CD4-positive, alpha-beta memory T cell (primary cell): ENCODE data around the gene SNX9. TPM values are rescaled to one million over a fixed set of nuclear protein-coding genes. Genes with fewer than 3 reads are reported as not detected.

ENCODE experiments used
- CTCF ChIA-PET: fragments of 350-600 bp; sonication (Branson Sonifier 250); formaldehyde crosslinking; loops from one replicate; lab custom pipeline; 2021; ENCODE audit warnings: inconsistent platforms; ENCODE audit not compliant: partially characterized antibody; lab: Charles Lee
- POLR2A ChIA-PET: fragments of 350-600 bp; sonication (Branson Sonifier 250); formaldehyde crosslinking; loops from one replicate; lab custom pipeline; 2021; ENCODE audit not compliant: partially characterized antibody; lab: Charles Lee
- DNase-seq, 5 donors: peaks; one replicate each; pipeline versions ENCODE4 v3.0.0 to v3.0.0-alpha.2; 2020 to 2022; ENCODE audit warnings: mixed read lengths in 1 of 5
- H3K27ac ChIP-seq: one replicate; pipeline ENCODE4 v1.7.0; 2013; ENCODE audit warnings: low read depth, low read length
- H3K27me3 ChIP-seq: 2 replicates; pipeline ENCODE4 v1.7.0; 2013; ENCODE audit warnings: mild to moderate bottlenecking, low read length, moderate library complexity; ENCODE audit not compliant: insufficient read depth
- H3K36me3 ChIP-seq: 2 replicates; pipeline ENCODE4 v1.7.0; 2013; ENCODE audit warnings: mild to moderate bottlenecking, low read length, moderate library complexity; ENCODE audit not compliant: insufficient read depth
- H3K4me1 ChIP-seq: 2 replicates; pipeline ENCODE4 v1.7.0; 2013; ENCODE audit warnings: mild to moderate bottlenecking, low read length, moderate library complexity; ENCODE audit not compliant: insufficient read depth
- H3K4me3 ChIP-seq, 2 donors: one replicate each; pipeline ENCODE4 v1.7.0; 2013; ENCODE audit warnings: low read length in 2 of 2, mild to moderate bottlenecking in 1 of 2
- H3K9me3 ChIP-seq, 2 donors: one replicate each; pipeline ENCODE4 v1.7.0; 2013; ENCODE audit warnings: low read length in 2 of 2, control low read depth in 1 of 2; ENCODE audit not compliant: control insufficient read depth in 1 of 2
- H3K27ac Mint-ChIP-seq, 7 donors: one replicate each; pipeline ENCODE4 v1.8.0; 2020 to 2021; ENCODE audit warnings: mixed read lengths in 7 of 7, mild to moderate bottlenecking in 6 of 7, inconsistent platforms in 3 of 7, moderate library complexity in 3 of 7
- H3K27me3 Mint-ChIP-seq, 2 donors: one replicate each; pipeline ENCODE4 v1.8.0; 2020 to 2021; ENCODE audit warnings: mixed read lengths in 2 of 2
- H3K36me3 Mint-ChIP-seq, 2 donors: one replicate each; pipeline ENCODE4 v1.8.0; 2020 to 2021; ENCODE audit warnings: mixed read lengths in 2 of 2, inconsistent platforms in 1 of 2, mild to moderate bottlenecking in 1 of 2
- H3K4me1 Mint-ChIP-seq, 4 donors: one replicate each; pipeline ENCODE4 v1.8.0; 2020 to 2021; ENCODE audit warnings: mixed read lengths in 4 of 4, mild to moderate bottlenecking in 1 of 4
- H3K4me3 Mint-ChIP-seq, 8 donors: one replicate each; pipeline ENCODE4 v1.8.0; 2020 to 2021; ENCODE audit warnings: mixed read lengths in 8 of 8, mild to moderate bottlenecking in 7 of 8, moderate library complexity in 6 of 8, inconsistent platforms in 3 of 8
- H3K9me3 Mint-ChIP-seq, 8 donors: one replicate each; pipeline ENCODE4 v1.8.0; 2020 to 2021; ENCODE audit warnings: mixed read lengths in 8 of 8, mild to moderate bottlenecking in 5 of 8, inconsistent platforms in 3 of 8, moderate library complexity in 1 of 8
- intact Hi-C: fragments of 100-400 bp; cut with micrococcal nuclease; formaldehyde crosslinking; loops from one replicate; pipeline ENCODE4 v1.15.1; 2023
- polyA plus RNA-seq, 2 donors: library from polyadenylated mRNA; unstranded; fragments of 300-500 nt; fragmentation: Illumina TruSeq; gene quantifications; one replicate each; pipeline ENCODE4 v1.2.3, GENCODE V29; 2021
- total RNA-seq, 2 experiments: library from RNA; stranded (reverse); gene quantifications; one replicate each; pipeline ENCODE4 v1.2.3, GENCODE V29; 2021

The SNX9 gene
- total and polyA plus RNA-seq, 4 experiments from 2014 or later, result 12.9 to 21.9 (median 20.5) TPM

- Histone ChIP-seq H3K27ac (no peak overlapping the region), H3K4me1 (no peaks in the 10 kb centered on the region), H3K27me3 (no peaks in the 10 kb centered on the region), H3K9me3 (no peaks in the 10 kb centered on the region), H3K4me3 (no peak overlapping the region), H3K36me3 (no peaks in the 10 kb centered on the region)
- peaks cover 5% of the 10 kb centered on the region in 2 donors for H3K27me3 Mint-ChIP-seq
- no peak overlapping the region for H3K27ac Mint-ChIP-seq
- no peaks in the 10 kb centered on the region for H3K4me1 Mint-ChIP-seq
- H3K9me3 Mint-ChIP-seq, result peaks cover 0 to 20% (median 9%) of the 10 kb centered on the region in 8 donors
- ChIA-PET CTCF (no interaction called here), POLR2A (no interaction called here)
- no peak overlapping the region for H3K4me3 Mint-ChIP-seq
- DNase-seq, result no peak
- intact Hi-C loops, result no loop called here
- H3K36me3 Mint-ChIP-seq, result no peaks in the 10 kb centered on the region
Observed at GRCh38 chr6:157779705-157780604, 43.1 kb upstream of the SNX9 start.

- no peaks in the 10 kb centered on the region for H3K36me3 Mint-ChIP-seq
- CTCF ChIA-PET, result no interaction called here
- Histone ChIP-seq H3K27me3 (no peaks in the 10 kb centered on the region), H3K9me3 (no peaks in the 10 kb centered on the region), H3K36me3 (no peaks in the 10 kb centered on the region), H3K4me3 (no peak overlapping the region), H3K4me1 (no peaks in the 10 kb centered on the region), H3K27ac (no peak overlapping the region)
- H3K27ac Mint-ChIP-seq, result no peak overlapping the region
- H3K9me3 Mint-ChIP-seq, result peaks cover 0 to 12% (median 6%) of the 10 kb centered on the region in 8 donors
- intact Hi-C loops, result no loop called here
- no peak overlapping the region for H3K4me3 Mint-ChIP-seq
- peaks cover 0 to under 1% (median 0%) of the 10 kb centered on the region in 4 donors for H3K4me1 Mint-ChIP-seq
- POLR2A ChIA-PET, result no interaction called here
- no peak for DNase-seq
- H3K27me3 Mint-ChIP-seq, result peaks cover 5% of the 10 kb centered on the region in 2 donors
Observed at GRCh38 chr6:157785636-157786035, 37.4 kb upstream of the SNX9 start.

- no peaks in the 10 kb centered on the region for H3K36me3 ChIP-seq
- no peaks in the 10 kb centered on the region for H3K9me3 ChIP-seq
- H3K4me3 Mint-ChIP-seq, result no peak overlapping the region
- intact Hi-C loops, result no loop called here
- no peaks in the 10 kb centered on the region for H3K4me1 ChIP-seq
- H3K9me3 Mint-ChIP-seq, result peaks cover 0 to 11% (median 5%) of the 10 kb centered on the region in 8 donors
- peaks cover 5% of the 10 kb centered on the region in 2 donors for H3K27me3 Mint-ChIP-seq
- peaks cover 0 to 4% (median under 1%) of the 10 kb centered on the region in 4 donors for H3K4me1 Mint-ChIP-seq
- POLR2A ChIA-PET, result no interaction called here
- H3K27ac Mint-ChIP-seq, result no peak overlapping the region
- H3K36me3 Mint-ChIP-seq, result no peaks in the 10 kb centered on the region
- DNase-seq, result no peak
- CTCF ChIA-PET, result no interaction called here
- H3K4me3 ChIP-seq, result no peak overlapping the region
- no peak overlapping the region for H3K27ac ChIP-seq
- no peaks in the 10 kb centered on the region for H3K27me3 ChIP-seq
Observed at GRCh38 chr6:157786221-157786620, 36.8 kb upstream of the SNX9 start.

GRCh38 chr6:157787080-157787479, 36.0 kb upstream of the SNX9 start:
- Histone ChIP-seq H3K36me3 (no peaks in the 10 kb centered on the region), H3K27ac (no peak overlapping the region), H3K4me1 (no peaks in the 10 kb centered on the region), H3K27me3 (no peaks in the 10 kb centered on the region), H3K9me3 (no peaks in the 10 kb centered on the region), H3K4me3 (no peak overlapping the region)
- Mint-ChIP-seq H3K9me3 (peaks cover 0 to 3% (median 1%) of the 10 kb centered on the region in 8 donors), H3K4me3 (no peak overlapping the region), H3K27me3 (peaks cover 5% of the 10 kb centered on the region in 2 donors), H3K36me3 (no peaks in the 10 kb centered on the region), H3K27ac (no peak overlapping the region), H3K4me1 (peaks cover 0 to 4% (median 3%) of the 10 kb centered on the region in 4 donors)
- no peak for DNase-seq
- intact Hi-C loops, result no loop called here
- ChIA-PET POLR2A (no interaction called here), CTCF (interaction anchor here (1.4 kb wide), 1 partner anchor 31 kb away, joined by 5 read pairs; no protein-coding TSS in a partner anchor)

GRCh38 chr6:157788180-157788579, 34.9 kb upstream of the SNX9 start:
- no peaks in the 10 kb centered on the region for H3K36me3 Mint-ChIP-seq
- DNase-seq, result no peak
- peaks cover under 1 to 1% of the 10 kb centered on the region in 2 donors for H3K27me3 Mint-ChIP-seq
- H3K4me3 Mint-ChIP-seq, result no peak overlapping the region
- H3K9me3 ChIP-seq, result no peaks in the 10 kb centered on the region
- H3K4me1 Mint-ChIP-seq, result peaks cover 0 to 4% (median 3%) of the 10 kb centered on the region in 4 donors
- ChIA-PET POLR2A (interaction anchor here (0.8 kb wide), 1 partner anchor 24 kb away, joined by 3 read pairs; no protein-coding TSS in a partner anchor), CTCF (interaction anchor here (1.4 kb wide), 1 partner anchor 32 kb away, joined by 5 read pairs; no protein-coding TSS in a partner anchor)
- H3K4me3 ChIP-seq, result no peak overlapping the region
- intact Hi-C loops, result no loop called here
- H3K27ac ChIP-seq, result no peak overlapping the region
- H3K9me3 Mint-ChIP-seq, result peaks cover 0 to under 1% (median 0%) of the 10 kb centered on the region in 8 donors
- no peaks in the 10 kb centered on the region for H3K27me3 ChIP-seq
- no peaks in the 10 kb centered on the region for H3K36me3 ChIP-seq
- H3K4me1 ChIP-seq, result no peaks in the 10 kb centered on the region
- no peak overlapping the region for H3K27ac Mint-ChIP-seq

GRCh38 chr6:157789297-157789696, 33.7 kb upstream of the SNX9 start:
- DNase-seq, result no peak
- Mint-ChIP-seq H3K9me3 (no peaks in the 10 kb centered on the region), H3K4me1 (peaks cover 0 to 4% (median 3%) of the 10 kb centered on the region in 4 donors), H3K27ac (peak overlapping the region in 1 of 7 donors; percentile 2), H3K4me3 (no peak overlapping the region), H3K36me3 (no peaks in the 10 kb centered on the region), H3K27me3 (peaks cover 0 to 2% of the 10 kb centered on the region in 2 donors)
- intact Hi-C loops, result no loop called here
- no peak overlapping the region for H3K4me3 ChIP-seq
- ChIA-PET CTCF (interaction anchor here (0.7 kb wide), 1 partner anchor 41 kb away, joined by 3 read pairs; no protein-coding TSS in a partner anchor), POLR2A (no interaction called here)
- no peaks in the 10 kb centered on the region for H3K27me3 ChIP-seq
- no peaks in the 10 kb centered on the region for H3K36me3 ChIP-seq
- H3K9me3 ChIP-seq, result no peaks in the 10 kb centered on the region
- no peaks in the 10 kb centered on the region for H3K4me1 ChIP-seq
- no peak overlapping the region for H3K27ac ChIP-seq

GRCh38 chr6:157789861-157790260, 33.2 kb upstream of the SNX9 start:
- Mint-ChIP-seq H3K36me3 (no peaks in the 10 kb centered on the region), H3K9me3 (no peaks in the 10 kb centered on the region), H3K4me1 (peaks cover 0 to 4% (median 3%) of the 10 kb centered on the region in 4 donors), H3K4me3 (no peak overlapping the region), H3K27me3 (peaks cover 0 to 2% of the 10 kb centered on the region in 2 donors), H3K27ac (no peak overlapping the region)
- intact Hi-C loops, result no loop called here
- Histone ChIP-seq H3K27me3 (no peaks in the 10 kb centered on the region), H3K36me3 (no peaks in the 10 kb centered on the region), H3K4me1 (no peaks in the 10 kb centered on the region), H3K9me3 (no peaks in the 10 kb centered on the region), H3K27ac (no peak overlapping the region), H3K4me3 (no peak overlapping the region)
- CTCF ChIA-PET, result interaction anchor here (1.5 kb wide), 1 partner anchor 34 kb away, joined by 3 read pairs; no protein-coding TSS in a partner anchor
- no peak for DNase-seq
- POLR2A ChIA-PET, result no interaction called here
